Measurements from ENCODE around the gene SEMA7A.
"Not testable (repeated sequence)": the region's sequence is repeated elsewhere in the genome, so short reads cannot be mapped to it uniquely, and the experiment has no call there.

SEMA7A gene, protein sequence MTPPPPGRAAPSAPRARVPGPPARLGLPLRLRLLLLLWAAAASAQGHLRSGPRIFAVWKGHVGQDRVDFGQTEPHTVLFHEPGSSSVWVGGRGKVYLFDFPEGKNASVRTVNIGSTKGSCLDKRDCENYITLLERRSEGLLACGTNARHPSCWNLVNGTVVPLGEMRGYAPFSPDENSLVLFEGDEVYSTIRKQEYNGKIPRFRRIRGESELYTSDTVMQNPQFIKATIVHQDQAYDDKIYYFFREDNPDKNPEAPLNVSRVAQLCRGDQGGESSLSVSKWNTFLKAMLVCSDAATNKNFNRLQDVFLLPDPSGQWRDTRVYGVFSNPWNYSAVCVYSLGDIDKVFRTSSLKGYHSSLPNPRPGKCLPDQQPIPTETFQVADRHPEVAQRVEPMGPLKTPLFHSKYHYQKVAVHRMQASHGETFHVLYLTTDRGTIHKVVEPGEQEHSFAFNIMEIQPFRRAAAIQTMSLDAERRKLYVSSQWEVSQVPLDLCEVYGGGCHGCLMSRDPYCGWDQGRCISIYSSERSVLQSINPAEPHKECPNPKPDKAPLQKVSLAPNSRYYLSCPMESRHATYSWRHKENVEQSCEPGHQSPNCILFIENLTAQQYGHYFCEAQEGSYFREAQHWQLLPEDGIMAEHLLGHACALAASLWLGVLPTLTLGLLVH

DNA sequence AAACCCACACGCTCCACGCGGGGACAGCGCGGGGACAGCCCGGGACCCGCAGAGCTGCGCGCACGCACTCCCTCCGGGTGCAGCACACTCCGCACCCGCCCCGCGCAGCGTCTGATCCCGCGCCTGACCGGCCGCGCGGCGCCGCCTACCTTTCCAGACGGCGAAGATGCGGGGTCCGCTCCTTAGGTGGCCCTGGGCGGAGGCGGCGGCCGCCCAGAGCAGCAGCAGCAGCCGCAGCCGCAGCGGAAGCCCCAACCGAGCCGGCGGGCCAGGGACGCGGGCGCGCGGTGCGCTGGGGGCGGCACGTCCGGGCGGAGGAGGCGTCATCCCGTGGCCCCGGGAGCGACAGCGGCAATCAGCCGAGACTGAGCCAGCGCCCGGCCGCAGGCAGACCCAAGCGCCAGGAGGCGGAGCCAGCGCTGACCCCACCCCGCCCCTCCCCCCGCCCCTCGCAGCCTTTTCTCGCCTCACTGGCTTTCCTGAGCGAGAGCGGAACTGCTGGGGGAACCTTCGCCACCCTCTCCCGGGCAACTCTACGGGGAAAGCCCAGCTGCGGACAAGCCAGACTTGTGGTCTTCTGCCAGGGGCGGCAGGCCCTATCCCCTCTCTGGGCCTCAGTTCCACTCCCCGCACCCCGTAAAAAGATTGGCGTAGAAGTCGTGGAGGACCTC, at the start of gene SEMA7A:
Gene SEMA7A (minus strand): TSS at position 367 of the 671 bp plus-strand sequence. CDS start 40 bp downstream, at position 327.
- DNase-seq (ENCODE audit: low spot score): peak; percentile 94

GRCh38 chr15:74482661-74483060, 48.9 kb upstream of the SEMA7A start:
- no peak for DNase-seq (ENCODE audit: low spot score)

DNA sequence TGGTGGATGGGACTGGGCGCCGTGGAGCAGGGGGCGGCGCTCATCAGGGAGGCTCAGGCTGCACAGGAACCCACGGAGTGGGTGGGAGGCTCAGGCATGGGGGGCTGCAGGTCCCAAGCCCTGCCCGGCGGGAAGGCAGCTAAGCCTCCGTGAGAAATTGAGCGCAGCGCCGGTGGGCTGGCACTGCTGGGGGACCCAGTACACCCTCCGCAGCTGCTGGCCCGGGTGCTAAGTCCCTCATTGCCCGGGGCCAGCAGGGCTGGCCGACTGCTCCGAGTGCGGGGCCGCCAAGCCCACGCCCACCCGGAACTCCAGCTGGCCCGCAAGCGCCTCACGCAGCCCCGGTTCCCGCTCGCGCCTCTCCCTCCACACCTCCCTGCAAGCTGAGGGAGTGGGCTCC, 46.6 kb upstream of the SEMA7A start:
- not testable (repeated sequence) for DNase-seq (ENCODE audit: low spot score)

GRCh38 chr15:74471621-74472020, 37.9 kb upstream of the SEMA7A start:
- not testable (repeated sequence) for DNase-seq (ENCODE audit: low spot score)

GRCh38 chr15:74470631-74471395, 37.1 kb upstream of the SEMA7A start:
- DNase-seq (ENCODE audit: low spot score): no peak

DNA sequence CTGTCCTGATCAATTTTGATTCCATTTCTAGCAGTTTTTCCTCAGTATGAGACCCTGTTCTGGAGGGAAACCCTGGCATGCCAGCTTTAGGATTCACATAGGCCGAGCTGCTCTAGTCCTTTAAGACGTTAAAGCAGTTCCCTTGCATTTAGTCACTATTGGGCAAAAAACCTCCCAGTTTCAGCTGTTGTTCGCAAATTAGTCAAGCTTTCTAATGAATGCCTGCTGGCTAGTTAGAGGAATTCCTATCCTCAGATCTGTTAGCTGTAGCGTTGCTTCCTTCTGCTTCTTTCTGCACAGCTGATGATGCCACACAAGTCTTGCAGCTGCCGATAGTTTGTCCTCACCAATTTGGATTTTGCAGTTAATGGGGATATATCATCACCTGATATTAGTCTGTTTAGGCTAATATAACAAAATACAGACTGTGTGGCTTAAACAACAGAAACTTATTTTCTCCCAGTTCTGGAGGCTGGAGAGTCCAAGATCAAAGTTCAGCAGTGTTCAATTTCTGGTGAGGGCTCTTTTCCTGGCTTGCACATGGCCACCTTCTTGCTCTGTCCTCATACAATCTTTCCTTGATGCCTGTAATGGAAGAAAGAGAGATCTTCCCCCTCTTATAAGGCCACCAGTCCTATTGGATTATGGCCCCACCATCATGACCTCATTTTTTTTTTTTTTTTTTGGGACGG, 34.7 kb upstream of the SEMA7A start:
- no peak for DNase-seq (ENCODE audit: low spot score)

GRCh38 chr15:74466570-74466969, 32.8 kb upstream of the SEMA7A start:
- no peak for DNase-seq (ENCODE audit: low spot score)

DNA sequence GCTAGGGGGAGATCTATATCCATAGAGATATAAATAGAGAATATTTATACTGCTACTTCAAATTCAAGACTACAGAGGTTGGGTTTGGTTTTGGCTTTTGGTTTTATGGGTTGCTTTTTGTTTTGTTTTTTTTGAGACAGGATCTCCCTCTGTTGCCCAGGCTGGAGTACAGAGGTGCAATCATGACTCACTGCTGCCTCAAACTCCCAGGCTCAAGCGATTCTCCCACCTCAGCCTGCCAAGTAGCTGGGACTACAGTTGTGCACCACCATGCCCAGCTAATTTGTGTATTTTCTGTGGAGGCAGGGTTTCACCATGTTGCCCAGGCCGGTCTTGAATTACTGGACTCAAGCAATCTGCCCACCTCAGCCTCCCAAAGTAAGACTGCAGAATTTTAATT, 31.1 kb upstream of the SEMA7A start:
- DNase-seq (ENCODE audit: low spot score): no peak

DNA sequence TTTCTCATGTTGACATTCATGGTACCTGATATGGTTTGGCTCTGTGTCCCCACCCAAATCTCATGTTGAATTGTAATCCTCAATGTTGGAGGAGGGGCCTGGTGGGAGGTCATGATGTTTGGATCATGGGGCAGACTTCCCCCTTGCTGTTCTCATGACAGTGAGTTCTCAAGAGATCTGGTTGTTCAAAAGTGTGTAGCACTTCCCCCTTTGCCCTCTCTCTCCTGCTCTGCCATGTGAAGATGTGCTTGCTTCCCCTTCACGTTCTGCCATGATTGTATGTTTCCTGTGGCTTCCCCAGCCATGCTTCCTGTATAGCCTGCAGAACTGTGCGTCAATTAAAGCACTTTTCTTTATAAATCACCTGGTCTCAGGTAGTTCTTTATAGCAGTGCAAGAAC, 30.5 kb upstream of the SEMA7A start:
- no peak for DNase-seq (ENCODE audit: low spot score)

DNA sequence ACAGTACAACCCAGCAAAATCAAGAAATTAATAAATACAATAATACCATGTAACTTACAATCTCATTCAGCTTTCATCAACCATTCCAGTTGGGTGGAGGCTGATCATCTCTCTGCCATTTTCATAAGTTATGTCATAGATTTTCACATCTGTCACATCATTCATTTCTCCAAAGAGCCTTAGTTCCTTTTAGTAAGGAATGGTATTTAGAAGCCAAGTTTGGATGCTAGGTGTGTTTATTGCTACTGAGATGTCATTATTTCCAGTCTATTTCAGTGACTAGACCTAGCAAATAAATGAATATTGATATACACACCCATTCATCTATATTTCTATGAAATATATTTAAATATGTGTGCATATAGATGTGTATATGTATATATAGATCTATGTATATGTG, 29.9 kb upstream of the SEMA7A start:
- DNase-seq (ENCODE audit: low spot score): no peak

DNA sequence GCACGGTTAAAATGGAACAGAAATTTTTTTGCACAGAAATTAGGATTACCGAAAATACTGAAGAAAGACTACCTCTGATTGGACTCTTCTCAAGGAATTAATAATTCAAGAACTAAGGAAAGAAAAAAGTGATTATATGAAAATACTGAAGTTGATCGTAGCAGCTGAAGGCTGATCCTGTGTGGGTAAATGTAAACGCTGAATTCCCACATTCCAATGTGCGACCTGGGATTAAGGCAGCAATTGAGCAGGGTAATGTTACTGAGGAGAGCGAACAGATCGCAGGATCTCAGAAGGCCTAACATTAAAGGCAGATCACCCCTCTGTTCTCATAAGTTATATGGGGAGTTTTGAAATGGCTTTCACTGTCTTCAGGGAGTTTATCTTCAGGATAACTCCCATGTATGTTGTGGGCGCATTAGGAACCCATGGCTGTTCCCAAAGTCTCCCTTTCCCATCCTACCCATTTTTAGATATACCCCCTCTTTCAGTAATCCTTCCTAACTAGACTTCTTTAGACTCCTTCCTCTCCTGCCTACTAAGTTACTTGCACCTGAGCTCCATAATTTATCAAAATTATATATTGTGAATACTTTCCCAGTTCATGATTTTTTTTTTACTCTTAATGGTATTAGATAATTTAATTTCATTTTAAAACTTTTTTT, 28.2 kb upstream of the SEMA7A start:
- DNase-seq (ENCODE audit: low spot score): no peak

DNA sequence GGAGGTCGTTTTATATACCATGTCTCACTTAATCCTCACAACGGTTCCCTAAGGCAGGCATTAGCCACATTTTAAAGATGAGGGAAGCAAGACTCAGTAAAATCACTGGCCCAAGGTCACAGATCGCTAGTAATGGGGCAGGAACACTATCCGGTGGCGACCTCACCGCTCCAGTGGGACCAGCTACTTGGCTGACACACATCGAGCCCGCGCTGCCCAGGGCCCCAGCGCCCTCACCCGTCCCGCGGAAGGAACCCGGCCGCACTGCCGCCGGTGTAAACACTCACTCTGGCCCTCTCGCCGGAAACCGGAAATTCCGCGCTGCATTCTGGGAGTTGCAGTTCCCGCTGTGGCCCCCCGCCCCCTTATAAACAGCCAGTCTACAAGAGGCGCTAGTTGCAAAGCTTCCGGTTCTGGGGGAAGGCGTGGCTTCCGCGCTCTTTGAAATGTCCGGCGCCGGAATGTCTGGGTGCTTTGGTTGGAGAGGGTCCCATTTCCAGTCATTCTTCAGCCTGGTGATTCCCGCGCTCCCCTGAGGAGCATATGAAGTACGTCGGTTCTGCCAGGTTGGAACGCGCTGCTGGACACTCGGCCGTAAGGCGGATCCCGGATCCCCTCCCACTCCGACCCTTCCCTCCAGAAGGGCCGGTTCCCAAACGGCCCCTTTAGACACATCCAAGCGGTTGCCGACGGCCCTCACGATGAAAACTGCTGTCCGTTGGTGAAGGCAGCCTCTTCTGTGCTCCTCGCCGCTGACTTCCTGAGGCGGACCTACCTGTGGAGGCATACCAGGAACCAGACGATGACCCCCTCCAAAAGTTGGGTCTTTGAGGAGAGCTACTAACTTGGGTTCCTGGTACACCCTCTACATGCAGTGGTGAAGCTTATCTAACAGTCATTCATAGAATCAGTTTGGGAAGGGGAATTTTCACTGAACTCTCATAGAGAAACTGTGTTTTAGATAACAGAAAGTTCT, 27.4 kb upstream of the SEMA7A start, which contains the start of gene UBL7:
Gene UBL7 (minus strand): TSS at position 290 of the 976 bp plus-strand sequence. CDS start 2,293 bp downstream, outside the sequence.
- DNase-seq (ENCODE audit: low spot score): peak; percentile 99

DNA sequence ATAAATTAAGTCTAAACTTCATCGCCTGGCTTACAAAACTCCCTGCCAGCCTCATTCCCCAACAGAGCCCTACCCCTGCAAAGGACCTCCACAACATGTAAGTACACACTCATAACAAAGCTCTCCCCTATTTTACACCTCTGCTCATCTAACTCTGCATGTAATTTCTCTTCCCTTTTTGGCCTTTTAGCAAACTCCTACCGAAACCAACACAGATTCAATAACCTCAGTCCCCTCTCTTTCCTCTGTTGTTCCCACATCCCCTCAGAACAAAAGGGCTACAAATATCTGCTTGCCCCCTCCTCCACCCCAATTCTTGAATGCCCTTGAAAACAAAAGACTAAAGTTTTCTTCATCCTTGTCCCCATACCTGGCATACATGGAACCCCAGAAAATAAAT, 26.5 kb upstream of the SEMA7A start:
- no peak for DNase-seq (ENCODE audit: low spot score)

DNA sequence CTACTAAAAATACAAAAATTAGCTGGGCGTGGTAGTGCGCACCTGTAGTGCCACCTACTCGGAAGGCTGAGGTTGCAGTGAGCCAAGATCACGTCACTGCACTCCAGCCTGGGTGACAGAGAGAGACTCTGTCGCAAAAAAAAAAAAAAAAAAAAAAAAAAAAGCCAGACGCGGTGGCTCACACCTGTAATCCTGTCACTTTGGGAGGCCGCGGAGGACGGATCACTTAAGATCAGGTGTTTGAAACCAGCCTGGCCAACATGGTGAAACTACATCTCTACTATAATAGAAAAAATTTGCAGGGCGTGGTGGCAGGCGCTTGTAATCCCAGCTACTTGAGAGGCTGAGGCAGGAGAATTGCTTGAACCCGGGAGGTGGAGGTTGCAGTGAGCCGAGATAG, 26.0 kb upstream of the SEMA7A start:
- not testable (repeated sequence) for DNase-seq (ENCODE audit: low spot score)

GRCh38 chr15:74458473-74458872, 24.7 kb upstream of the SEMA7A start:
- DNase-seq (ENCODE audit: low spot score): no peak

DNA sequence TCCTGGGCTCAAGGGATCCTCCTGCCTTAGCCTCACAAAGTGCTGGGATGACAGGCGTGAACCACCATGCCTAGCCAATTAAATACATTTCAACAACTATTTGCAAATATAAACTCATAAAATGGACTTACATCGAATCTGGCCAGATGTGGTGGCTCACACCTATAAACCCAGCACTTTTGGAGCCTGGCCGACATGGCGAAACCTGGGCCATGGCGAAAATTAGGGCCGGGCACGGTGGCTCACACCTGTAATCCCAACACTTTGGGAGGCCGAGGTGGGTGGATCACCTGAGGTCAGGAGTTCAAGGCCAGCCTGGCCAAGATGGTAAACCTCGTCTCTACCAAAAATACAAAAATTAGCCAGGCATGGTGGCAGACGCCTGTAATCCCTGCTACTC, 23.3 kb upstream of the SEMA7A start:
- DNase-seq (ENCODE audit: low spot score): not testable (repeated sequence)

DNA sequence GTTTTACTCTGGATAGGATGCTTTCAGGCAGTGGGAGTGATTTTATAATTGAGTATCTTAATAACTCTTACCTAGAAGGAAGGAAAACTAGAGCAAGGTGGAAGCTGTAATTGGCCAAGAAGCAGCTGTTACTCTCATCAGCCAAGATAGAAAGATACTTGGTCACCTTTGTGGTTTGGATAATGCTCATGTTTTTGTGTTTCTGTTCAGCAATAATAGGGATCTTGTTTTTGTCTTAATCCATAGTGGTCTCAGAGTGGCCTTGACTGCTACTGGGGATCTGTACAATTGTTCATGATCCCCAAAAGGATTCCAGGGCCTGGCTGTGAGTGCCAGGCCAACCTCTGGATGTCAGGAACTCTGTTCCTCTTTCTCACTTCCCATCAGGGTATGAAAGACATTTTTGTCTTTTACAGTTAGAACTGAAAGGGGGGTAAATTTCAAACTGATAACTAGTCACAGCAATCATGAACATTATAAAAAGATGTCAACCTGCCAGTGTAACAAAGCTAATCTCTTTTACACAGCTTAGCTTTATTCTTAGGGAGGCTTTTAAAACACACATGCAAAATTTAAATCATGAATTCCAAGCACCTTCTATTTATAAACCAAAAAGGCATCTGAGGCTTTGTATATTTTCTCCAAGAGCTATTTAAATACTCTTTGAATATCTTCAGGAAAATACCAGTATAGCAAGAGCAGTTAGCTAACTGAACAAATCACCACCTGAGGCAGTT, 21.2 kb upstream of the SEMA7A start:
- no peak for DNase-seq (ENCODE audit: low spot score)

DNA sequence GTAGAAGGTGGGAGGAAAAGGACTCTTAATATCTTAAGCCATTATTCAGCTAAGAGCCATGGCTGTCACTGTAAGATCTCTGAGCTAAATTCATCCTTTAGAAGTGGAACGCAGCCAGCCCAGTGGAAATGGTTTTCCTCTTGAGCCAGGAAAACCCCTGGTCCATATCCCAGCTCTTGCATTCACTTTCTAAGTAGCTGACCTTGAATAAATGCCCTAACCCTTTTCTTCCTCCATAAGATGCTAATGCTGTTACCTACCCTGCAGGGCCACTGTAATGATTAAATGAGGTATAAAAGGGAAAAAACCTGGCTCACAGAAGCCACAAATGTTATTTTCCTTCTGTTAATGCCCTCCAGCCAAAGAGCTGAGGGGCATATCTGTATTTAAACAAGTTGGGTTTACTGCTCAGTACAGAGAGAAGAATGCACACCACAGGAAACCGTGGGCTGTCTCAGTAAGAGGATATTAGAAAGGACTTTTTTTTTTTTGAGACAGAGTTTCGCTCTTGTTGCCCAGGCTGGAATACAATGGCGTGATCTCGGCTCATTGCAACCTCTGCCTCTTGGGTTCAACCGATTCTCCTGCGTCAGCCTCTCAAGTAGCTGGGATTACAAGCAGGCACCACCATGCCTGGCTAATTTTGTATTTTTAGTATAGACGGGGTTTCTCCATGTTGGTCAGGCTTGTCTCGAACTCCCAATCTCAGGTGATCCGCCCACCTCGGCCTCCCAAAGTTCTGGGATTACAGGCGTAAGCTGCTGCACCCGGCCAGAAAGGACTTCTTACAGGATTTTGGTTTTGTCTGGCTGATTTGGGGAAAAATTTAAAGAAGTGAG, 20.4 kb upstream of the SEMA7A start:
- no peak for DNase-seq (ENCODE audit: low spot score)

Data from ecto neural progenitor cell (in vitro differentiated cells).